Effector memory CD4-positive, alpha-beta T cell (primary cell): Measurements from ENCODE around the gene PPM1A.

Experiments used
- DNase-seq, 3 donors: peaks; one replicate each; pipeline ENCODE4 v3.0.0-alpha.2; 2020
- H3K27ac ChIP-seq: 2 replicates; pipeline ENCODE4 v1.7.0; 2013; ENCODE audit warnings: mild to moderate bottlenecking, low read length, moderate library complexity; ENCODE audit not compliant: insufficient read depth, poor library complexity, severe bottlenecking
- H3K27me3 ChIP-seq: replicated peaks from 2 replicates; pipeline ENCODE4 v1.7.0; 2013; ENCODE audit warnings: mild to moderate bottlenecking, low read length; ENCODE audit not compliant: insufficient read depth, control insufficient read depth, poor library complexity, severe bottlenecking
- H3K36me3 ChIP-seq: 2 replicates; pipeline ENCODE4 v1.7.0; 2013; ENCODE audit warnings: mild to moderate bottlenecking, low read length, moderate library complexity; ENCODE audit not compliant: control insufficient read depth, insufficient read depth
- H3K4me1 ChIP-seq: 2 replicates; pipeline ENCODE4 v1.7.0; 2013; ENCODE audit warnings: low read length, mild to moderate bottlenecking; ENCODE audit not compliant: control insufficient read depth, insufficient read depth, poor library complexity, severe bottlenecking
- H3K4me3 ChIP-seq: 2 replicates; pipeline ENCODE4 v1.7.0; 2013; ENCODE audit warnings: low read length, low read depth, mild to moderate bottlenecking; ENCODE audit not compliant: insufficient read depth, poor library complexity, severe bottlenecking
- H3K9me3 ChIP-seq: 2 replicates; pipeline ENCODE4 v1.7.0; 2013; ENCODE audit warnings: mild to moderate bottlenecking, low read length, moderate library complexity; ENCODE audit not compliant: control insufficient read depth

Gene PPM1A

DNA sequence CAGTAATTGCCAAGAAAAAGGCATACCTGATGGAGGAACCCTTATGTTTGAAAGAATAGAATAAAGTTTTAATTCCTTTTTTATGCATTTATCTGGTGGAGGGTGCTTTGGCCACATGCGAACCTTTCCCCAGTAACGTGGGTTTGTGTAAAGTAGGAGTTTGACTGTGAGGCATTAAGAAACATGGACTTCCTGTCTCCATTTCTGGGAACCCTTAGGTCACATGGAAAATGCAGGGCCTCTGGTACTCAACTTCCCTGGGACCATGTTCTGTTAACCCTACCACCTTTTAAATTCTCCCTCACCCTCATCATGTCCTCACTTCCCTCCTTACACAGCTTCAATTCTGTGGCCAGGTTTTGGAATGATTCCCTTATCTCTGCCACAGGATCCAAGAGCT lies 80.3 kb downstream of the PPM1A start:
- Histone ChIP-seq H3K36me3 (no peaks in the 10 kb centered on the region), H3K9me3 (no peaks in the 10 kb centered on the region), H3K4me1 (peaks cover 11% of the 10 kb centered on the region), H3K27ac (no peak overlapping the region), H3K4me3 (no peak overlapping the region), H3K27me3 (peaks cover 5% of the 10 kb centered on the region)
- DNase-seq = no peak

DNA sequence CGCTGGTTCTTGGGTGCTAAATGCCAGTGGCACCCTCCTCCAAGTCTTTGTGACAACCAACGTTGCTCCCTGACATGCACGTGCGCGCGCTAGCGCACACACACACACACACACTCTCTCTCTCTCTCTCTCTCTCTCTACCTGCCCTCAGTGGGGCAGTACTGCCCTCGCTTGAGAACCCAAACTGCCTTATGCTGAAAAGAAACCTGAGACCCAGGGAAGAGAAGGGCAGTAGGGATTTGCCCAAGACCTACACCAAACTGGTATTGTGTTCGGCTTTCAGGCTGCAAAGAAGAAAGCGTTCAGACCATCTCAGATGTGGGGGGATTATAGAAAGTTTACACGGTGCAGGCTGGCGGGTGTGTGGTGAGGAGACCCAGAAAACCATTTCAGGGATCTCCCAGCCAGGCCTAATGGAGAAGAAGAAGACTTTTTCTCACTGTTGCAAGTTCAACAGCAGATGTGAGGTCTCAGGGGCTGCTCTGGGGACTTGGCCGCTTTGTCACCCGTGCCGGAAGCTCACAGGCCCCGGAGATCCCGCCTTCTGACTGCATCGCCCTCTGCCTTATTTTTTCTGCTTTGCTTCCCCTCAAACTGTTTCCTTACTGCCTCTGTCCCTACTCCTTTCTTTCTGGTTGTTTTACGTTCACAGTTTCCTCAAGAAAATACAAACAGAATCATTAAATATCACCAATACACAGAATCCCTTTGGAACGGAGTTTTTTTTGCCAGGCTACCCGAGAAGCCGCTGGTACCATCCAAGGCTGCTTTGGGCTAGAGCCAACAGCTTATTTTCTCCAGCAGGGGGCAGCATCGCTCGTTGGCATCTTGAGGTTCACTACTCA lies 82.4 kb downstream of the PPM1A start:
- DNase-seq = peak; percentile 31 to 63 (median 33)
- Histone ChIP-seq H3K27ac (peak overlapping the region; percentile 36), H3K4me3 (peak overlapping the region; percentile 68), H3K4me1 (peaks cover 11% of the 10 kb centered on the region), H3K36me3 (no peaks in the 10 kb centered on the region), H3K9me3 (no peaks in the 10 kb centered on the region), H3K27me3 (peaks cover 8% of the 10 kb centered on the region)

DNA sequence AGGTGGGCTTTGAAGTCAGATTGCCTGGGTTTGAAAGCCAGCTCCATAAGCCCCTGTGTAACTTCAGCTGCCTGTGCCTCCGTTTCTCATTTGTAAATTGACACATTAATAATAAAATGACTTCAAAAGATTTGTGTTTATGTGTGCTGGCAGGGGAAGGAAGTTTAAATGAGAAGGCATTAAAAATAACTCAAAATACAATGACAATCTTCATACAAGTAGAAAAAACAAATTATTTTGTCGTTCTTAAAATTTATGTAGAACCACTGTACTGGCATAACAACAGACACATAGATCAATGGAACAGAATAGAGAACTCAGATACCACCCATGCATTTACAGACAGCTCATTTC lies 83.0 kb downstream of the PPM1A start:
- no peak for DNase-seq
- H3K4me3 ChIP-seq = peak overlapping the region; percentile 68
- no peaks in the 10 kb centered on the region for H3K9me3 ChIP-seq
- H3K27me3 ChIP-seq = peaks cover 8% of the 10 kb centered on the region
- H3K27ac ChIP-seq = no peak overlapping the region
- peaks cover 11% of the 10 kb centered on the region for H3K4me1 ChIP-seq
- H3K36me3 ChIP-seq = no peaks in the 10 kb centered on the region

DNA sequence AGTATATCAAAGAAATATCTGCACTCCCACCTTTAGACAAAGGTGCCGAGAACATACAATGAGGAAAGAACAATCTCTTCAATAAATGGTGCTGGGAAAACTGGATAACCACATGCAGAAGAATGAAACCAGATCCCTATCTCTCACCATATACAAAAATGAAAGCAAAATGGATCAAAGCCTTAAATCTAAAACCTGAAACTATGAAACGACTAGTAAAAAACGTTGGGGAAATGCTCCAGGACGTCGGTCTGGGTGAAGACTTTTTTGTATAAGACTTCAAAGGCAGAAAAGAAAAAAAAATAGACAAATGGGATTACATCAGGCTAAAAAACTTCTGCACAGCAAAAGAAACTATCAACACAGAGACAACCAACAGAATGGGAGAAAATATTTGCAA lies 83.8 kb downstream of the PPM1A start:
- H3K27me3 ChIP-seq = peaks cover 3% of the 10 kb centered on the region
- H3K9me3 ChIP-seq = no peaks in the 10 kb centered on the region
- H3K27ac ChIP-seq = no peak overlapping the region
- H3K4me3 ChIP-seq = no peak overlapping the region
- peaks cover 4% of the 10 kb centered on the region for H3K4me1 ChIP-seq
- no peak for DNase-seq
- no peaks in the 10 kb centered on the region for H3K36me3 ChIP-seq

DNA sequence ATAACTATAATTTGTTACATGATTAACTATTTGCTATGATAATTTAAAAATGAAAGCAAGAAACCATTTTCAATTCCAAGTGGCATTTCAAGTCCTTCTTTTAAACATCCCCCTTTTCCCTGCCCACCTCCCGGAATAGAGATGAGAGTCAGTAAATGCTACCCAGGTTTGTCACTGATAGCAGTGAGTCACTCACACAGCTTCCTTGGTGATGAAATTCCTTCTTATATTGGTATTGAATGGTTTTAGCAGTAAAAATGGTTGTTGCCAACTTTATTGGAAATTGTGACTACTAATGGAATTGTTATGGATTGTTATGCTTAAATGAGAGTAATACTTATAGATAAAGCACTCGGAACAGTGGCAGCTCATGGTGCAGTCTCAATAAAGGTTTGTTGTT lies 90.5 kb downstream of the PPM1A start:
- Histone ChIP-seq H3K4me3 (no peak overlapping the region), H3K27ac (no peak overlapping the region), H3K9me3 (no peaks in the 10 kb centered on the region), H3K4me1 (no peaks in the 10 kb centered on the region), H3K36me3 (no peaks in the 10 kb centered on the region), H3K27me3 (peaks cover 3% of the 10 kb centered on the region)
- no peak for DNase-seq

DNA sequence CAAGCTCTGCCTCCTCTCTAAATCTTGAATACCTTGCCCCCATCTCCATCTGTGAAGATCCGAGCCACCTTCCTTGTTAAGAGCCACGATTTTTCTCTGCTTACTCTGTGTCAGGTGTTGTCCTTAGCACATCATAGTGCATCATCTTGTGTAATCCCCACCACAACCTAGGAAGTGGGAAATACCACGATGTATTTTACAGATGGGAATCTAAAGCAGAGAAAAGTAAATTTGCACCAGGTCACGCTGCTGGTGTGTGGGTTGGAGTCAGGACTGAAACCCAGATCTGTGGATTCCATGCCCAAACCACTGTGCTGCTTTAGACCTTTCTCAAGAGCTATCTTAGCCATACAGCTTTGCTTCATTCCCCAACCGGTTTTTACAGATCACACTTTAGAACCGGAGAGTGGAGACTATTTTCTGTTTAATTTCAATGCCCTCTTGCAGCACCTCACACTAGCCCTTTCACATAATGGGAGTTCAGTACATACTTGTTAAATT lies 94.6 kb downstream of the PPM1A start:
- Histone ChIP-seq H3K4me3 (no peak overlapping the region), H3K27me3 (no peaks in the 10 kb centered on the region), H3K9me3 (no peaks in the 10 kb centered on the region), H3K27ac (no peak overlapping the region), H3K4me1 (no peaks in the 10 kb centered on the region), H3K36me3 (no peaks in the 10 kb centered on the region)
- DNase-seq = no peak

DNA sequence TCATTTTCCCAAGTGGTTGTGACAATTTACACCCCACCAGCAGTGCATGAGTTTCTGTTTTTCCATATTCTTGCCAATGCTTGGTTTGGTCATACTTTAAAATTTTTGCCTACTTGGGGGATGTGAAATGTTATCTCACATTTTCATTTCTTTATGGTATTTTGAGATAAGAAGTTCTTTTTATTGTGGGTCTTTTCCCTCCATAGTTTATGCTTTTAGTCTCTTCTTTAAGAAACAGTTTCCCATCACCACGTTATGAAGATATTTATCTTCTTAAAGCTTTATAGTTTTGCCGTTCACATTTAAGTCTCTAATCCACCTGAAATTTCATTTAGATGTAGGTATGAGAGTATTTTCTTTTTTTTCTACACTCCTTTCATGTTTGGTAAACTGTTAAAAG lies 95.7 kb downstream of the PPM1A start:
- H3K4me1 ChIP-seq = no peaks in the 10 kb centered on the region
- no peak for DNase-seq
- H3K27me3 ChIP-seq = no peaks in the 10 kb centered on the region
- no peaks in the 10 kb centered on the region for H3K9me3 ChIP-seq
- H3K27ac ChIP-seq = no peak overlapping the region
- no peak overlapping the region for H3K4me3 ChIP-seq
- no peaks in the 10 kb centered on the region for H3K36me3 ChIP-seq

DNA sequence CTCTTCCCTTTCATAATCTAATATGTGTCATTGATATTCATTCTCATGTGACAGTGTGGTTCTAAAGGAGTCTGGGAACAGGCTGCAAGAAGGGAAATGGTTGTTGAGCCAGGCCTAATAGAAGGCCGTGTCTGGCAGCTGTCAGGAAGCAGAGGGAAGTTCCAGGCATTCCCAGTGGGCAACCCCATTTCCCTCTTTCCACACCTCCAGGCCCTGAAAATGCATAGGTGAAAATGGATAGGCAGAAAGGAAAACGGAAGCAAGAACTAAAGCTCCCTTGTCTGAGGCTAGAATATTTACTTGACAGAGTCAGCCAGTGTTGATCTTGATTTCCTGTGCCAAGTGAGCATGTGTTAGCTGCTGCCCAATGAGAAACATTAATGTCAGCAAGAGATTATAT lies 97.7 kb downstream of the PPM1A start:
- Histone ChIP-seq H3K27me3 (no peaks in the 10 kb centered on the region), H3K27ac (no peak overlapping the region)

DNA sequence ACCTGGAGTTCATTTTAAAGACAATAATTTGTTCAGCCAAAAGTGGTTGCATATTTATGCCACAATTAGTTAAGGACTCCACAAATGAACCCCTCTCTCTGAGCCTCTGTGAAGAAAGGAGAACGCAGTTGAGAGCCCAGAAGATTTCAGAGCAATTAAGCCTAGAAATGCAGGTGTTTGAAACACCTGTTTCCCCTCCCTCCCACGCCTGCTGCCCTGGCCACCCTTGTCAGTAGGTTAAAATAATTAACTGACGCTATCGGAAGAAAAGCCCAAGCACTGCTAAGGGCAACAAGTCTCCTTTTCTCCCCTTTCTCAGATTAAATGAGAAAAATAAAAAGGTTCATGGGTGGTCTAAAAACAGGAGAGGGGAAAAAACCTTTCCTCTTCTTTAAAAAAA lies 99.2 kb downstream of the PPM1A start:
- Histone ChIP-seq H3K9me3 (no peaks in the 10 kb centered on the region), H3K36me3 (no peaks in the 10 kb centered on the region), H3K27ac (no peak overlapping the region), H3K4me3 (no peak overlapping the region), H3K4me1 (no peaks in the 10 kb centered on the region), H3K27me3 (no peaks in the 10 kb centered on the region)
- DNase-seq = no peak

More for the DNA sequence above, 97.7 kb downstream of the PPM1A start:
- Histone ChIP-seq H3K36me3 (no peaks in the 10 kb centered on the region), H3K9me3 (no peaks in the 10 kb centered on the region), H3K4me1 (no peaks in the 10 kb centered on the region), H3K4me3 (no peak overlapping the region)
- no peak for DNase-seq
